ENCODE results near the gene CARS2.

- no peak for TF ChIP-seq CTCF (IDR thresholded peaks at IDR 0.05)
- TF ChIP-seq POLR2A (IDR thresholded peaks at IDR 0.05), result no peak
Measured at GRCh38 chr13:110615005-110615321, 91.0 kb downstream of the CARS2 start.

Data from uterus (tissue), 2 donors.